Mesenchymal stem cell (in vitro differentiated cells and primary cell): ENCODE data around the gene NXPH3.
A peak's percentile ranks its signal among the peaks of the same experiment; 100 is the strongest.

ENCODE experiments used
- DNase-seq: peaks from one replicate; pipeline ENCODE4 v3.0.0-alpha.2; 2013
- H2AFZ ChIP-seq: one replicate; pipeline ENCODE4 v1.6.1; 2013; ENCODE audit warnings: low read depth, mild to moderate bottlenecking, control low read depth, inconsistent platforms, low read length, moderate library complexity
- H2AK5ac ChIP-seq: 2 replicates; pipeline ENCODE4 v1.6.1; 2013; ENCODE audit warnings: low read length, moderate library complexity, mild to moderate bottlenecking, inconsistent platforms; ENCODE audit not compliant: severe bottlenecking
- H2BK120ac ChIP-seq: one replicate; pipeline ENCODE4 v1.6.1; 2013; ENCODE audit warnings: low read depth, mild to moderate bottlenecking, inconsistent platforms, low read length, moderate library complexity
- H2BK12ac ChIP-seq, 2 experiments: one replicate each; pipeline ENCODE4 v1.6.1; 2013; ENCODE audit warnings: inconsistent platforms in 2 of 2, low read length in 2 of 2, mild to moderate bottlenecking in 2 of 2, moderate library complexity in 2 of 2, control low read depth in 1 of 2
- H2BK15ac ChIP-seq: one replicate; pipeline ENCODE4 v1.6.1; 2013; ENCODE audit warnings: mild to moderate bottlenecking, low read depth, inconsistent platforms; ENCODE audit not compliant: poor library complexity, severe bottlenecking
- H2BK5ac ChIP-seq: 2 replicates; pipeline ENCODE4 v1.6.1; 2013; ENCODE audit warnings: low read depth, mild to moderate bottlenecking, low read length, control low read depth, inconsistent platforms; ENCODE audit not compliant: poor library complexity, severe bottlenecking
- H3K14ac ChIP-seq, 2 experiments: one replicate each; pipeline ENCODE4 v1.6.1; 2013; ENCODE audit warnings: inconsistent platforms in 2 of 2, low read length in 2 of 2, control low read depth in 1 of 2, mild to moderate bottlenecking in 1 of 2, moderate library complexity in 1 of 2
- H3K18ac ChIP-seq, 2 experiments: one replicate each; pipeline ENCODE4 v1.6.1; 2013; ENCODE audit warnings: inconsistent platforms in 2 of 2, low read length in 2 of 2, control low read depth in 1 of 2, low read depth in 1 of 2, mild to moderate bottlenecking in 1 of 2
- H3K23ac ChIP-seq, 2 experiments: one replicate each; pipeline ENCODE4 v1.6.1; 2013; ENCODE audit warnings: inconsistent platforms in 2 of 2, low read length in 2 of 2, mild to moderate bottlenecking in 2 of 2, moderate library complexity in 2 of 2, control low read depth in 1 of 2
- H3K27ac ChIP-seq: 2 replicates; pipeline ENCODE4 v1.5.1; 2013; ENCODE audit warnings: mild to moderate bottlenecking, moderate library complexity, low read length, control low read depth, inconsistent platforms; ENCODE audit not compliant: poor library complexity, severe bottlenecking
- H3K27me3 ChIP-seq, 2 experiments: 2 replicates each; pipeline versions ENCODE4 v1.6.1 to v1.7.0; 2013; ENCODE audit warnings: low read length in 2 of 2, mild to moderate bottlenecking in 2 of 2, moderate library complexity in 2 of 2, control low read depth in 1 of 2, inconsistent platforms in 1 of 2; ENCODE audit not compliant: control insufficient read depth in 1 of 2, insufficient read depth in 1 of 2
- H3K36me3 ChIP-seq, 2 experiments: 2 replicates each; pipeline versions ENCODE4 v1.6.1 to v1.7.0; 2013; ENCODE audit warnings: low read length in 2 of 2, control low read depth in 1 of 2, inconsistent platforms in 1 of 2, low read depth in 1 of 2, mild to moderate bottlenecking in 1 of 2; ENCODE audit not compliant: insufficient read depth in 2 of 2, control insufficient read depth in 1 of 2
- H3K4ac ChIP-seq, 2 experiments: one replicate each; pipeline ENCODE4 v1.6.1; 2013; ENCODE audit warnings: inconsistent platforms in 2 of 2, low read length in 2 of 2, mild to moderate bottlenecking in 2 of 2, moderate library complexity in 2 of 2, control low read depth in 1 of 2, low read depth in 1 of 2
- H3K4me1 ChIP-seq: 2 replicates; pipeline ENCODE4 v1.6.1; 2013; ENCODE audit warnings: low read depth, low read length, control low read depth; ENCODE audit not compliant: control insufficient read depth, insufficient read depth
- H3K4me2 ChIP-seq: 2 replicates; pipeline ENCODE4 v1.6.1; 2013; ENCODE audit warnings: low read length, mild to moderate bottlenecking, inconsistent platforms; ENCODE audit not compliant: poor library complexity, severe bottlenecking
- H3K4me3 ChIP-seq, 2 experiments: 2 replicates each; pipeline versions ENCODE4 v1.5.1 to v1.7.0; 2013; ENCODE audit warnings: low read length in 2 of 2, mild to moderate bottlenecking in 2 of 2, control low read depth in 1 of 2, low read depth in 1 of 2; ENCODE audit not compliant: insufficient read depth in 1 of 2
- H3K79me1 ChIP-seq: replicated peaks from 2 replicates; pipeline ENCODE4 v1.6.1; 2013; ENCODE audit warnings: mild to moderate bottlenecking, control low read depth, low read length, inconsistent platforms; ENCODE audit not compliant: poor library complexity, severe bottlenecking
- H3K9ac ChIP-seq: 2 replicates; pipeline ENCODE4 v1.7.0; 2013; ENCODE audit warnings: mild to moderate bottlenecking, low read length, moderate library complexity
- H3K9me3 ChIP-seq: 2 replicates; pipeline ENCODE4 v1.7.0; 2013; ENCODE audit warnings: mild to moderate bottlenecking, low read length; ENCODE audit not compliant: control insufficient read depth
- H4K8ac ChIP-seq: one replicate; pipeline ENCODE4 v1.6.1; 2013; ENCODE audit warnings: inconsistent platforms, mild to moderate bottlenecking, low read length, moderate library complexity
- H4K91ac ChIP-seq: one replicate; pipeline ENCODE4 v1.6.1; 2013; ENCODE audit warnings: mild to moderate bottlenecking, low read length, inconsistent platforms
- WGBS: methylation state at CpG from one replicate; pipeline ENCODE4 v1.1.7; 2013; ENCODE audit warnings: mixed read lengths; 5-methylcytosine and 5-hydroxymethylcytosine counted together

The NXPH3 gene

GRCh38 chr17:49621946-49622529, 46.4 kb downstream of the NXPH3 start:
- no peak overlapping the region for H2AFZ ChIP-seq
- no peaks in the 10 kb centered on the region for H3K9me3 ChIP-seq
- no peak overlapping the region for H3K27ac ChIP-seq
- H3K4me1 ChIP-seq: no peaks in the 10 kb centered on the region
- H4K8ac ChIP-seq: no peak overlapping the region
- H3K4me2 ChIP-seq: no peak overlapping the region
- no CpG with 5 or more reads among the region's 2 CpGs for WGBS
- no peak overlapping the region for H3K4ac ChIP-seq
- no peak overlapping the region for H3K14ac ChIP-seq
- H3K18ac ChIP-seq: no peak overlapping the region
- H3K23ac ChIP-seq: no peak overlapping the region
- no peak overlapping the region for H2AK5ac ChIP-seq
- no peak overlapping the region for H3K9ac ChIP-seq
- no peak overlapping the region for H4K91ac ChIP-seq
- no peak overlapping the region for H2BK15ac ChIP-seq
- H2BK120ac ChIP-seq: no peak overlapping the region
- H3K4me3 ChIP-seq: no peak overlapping the region
- peaks cover 26% of the 10 kb centered on the region for H3K79me1 ChIP-seq
- H3K36me3 ChIP-seq: peaks cover 22 to 46% of the 10 kb centered on the region in 2 experiments
- no peak overlapping the region for H2BK5ac ChIP-seq
- DNase-seq: no peak
- no peak overlapping the region for H2BK12ac ChIP-seq
- H3K27me3 ChIP-seq: no peaks in the 10 kb centered on the region

GRCh38 chr17:49624896-49625295, 49.2 kb downstream of the NXPH3 start:
- Histone ChIP-seq H2BK120ac (no peak overlapping the region), H3K4ac (no peak overlapping the region), H3K4me1 (peaks cover 1% of the 10 kb centered on the region), H4K8ac (no peak overlapping the region), H2BK12ac (no peak overlapping the region), H3K4me3 (no peak overlapping the region), H2BK5ac (no peak overlapping the region), H3K27ac (no peak overlapping the region), H2AK5ac (no peak overlapping the region), H3K27me3 (no peaks in the 10 kb centered on the region), H2BK15ac (no peak overlapping the region), H3K14ac (no peak overlapping the region), H3K9ac (no peak overlapping the region), H3K23ac (no peak overlapping the region), H2AFZ (no peak overlapping the region), H3K9me3 (no peaks in the 10 kb centered on the region), H3K4me2 (no peak overlapping the region), H3K36me3 (peaks cover 13 to 26% of the 10 kb centered on the region in 2 experiments), H4K91ac (no peak overlapping the region), H3K79me1 (peaks cover 24% of the 10 kb centered on the region), H3K18ac (no peak overlapping the region)
- 100% methylated on average over 1 of the region's 3 CpGs for WGBS
- no peak for DNase-seq

GRCh38 chr17:49629447-49629846, 53.8 kb downstream of the NXPH3 start:
- H3K9ac ChIP-seq: peak overlapping the region; percentile 10
- no peaks in the 10 kb centered on the region for H3K27me3 ChIP-seq
- no peak overlapping the region for H3K4me3 ChIP-seq
- no peak overlapping the region for H4K91ac ChIP-seq
- H2AK5ac ChIP-seq: no peak overlapping the region
- H2AFZ ChIP-seq: no peak overlapping the region
- no peaks in the 10 kb centered on the region for H3K9me3 ChIP-seq
- no peak overlapping the region for H2BK15ac ChIP-seq
- H3K36me3 ChIP-seq: peaks cover 0 to 2% of the 10 kb centered on the region in 2 experiments
- peaks cover 1% of the 10 kb centered on the region for H3K4me1 ChIP-seq
- H3K23ac ChIP-seq: no peak overlapping the region
- H3K18ac ChIP-seq: no peak overlapping the region
- no peak overlapping the region for H2BK12ac ChIP-seq
- H3K27ac ChIP-seq: no peak overlapping the region
- no peak overlapping the region for H3K4ac ChIP-seq
- peaks cover 13% of the 10 kb centered on the region for H3K79me1 ChIP-seq
- H4K8ac ChIP-seq: no peak overlapping the region
- no peak overlapping the region for H3K14ac ChIP-seq
- H2BK5ac ChIP-seq: no peak overlapping the region
- H3K4me2 ChIP-seq: no peak overlapping the region
- no peak overlapping the region for H2BK120ac ChIP-seq
- DNase-seq: no peak

- H3K4me1 ChIP-seq: peaks cover 1% of the 10 kb centered on the region
- no peak overlapping the region for H3K4me2 ChIP-seq
- no peak overlapping the region for H2AFZ ChIP-seq
- DNase-seq: no peak
- no peak overlapping the region for H4K8ac ChIP-seq
- no peak overlapping the region for H4K91ac ChIP-seq
- 96% methylated on average over 3 of the region's 6 CpGs for WGBS
- H3K14ac ChIP-seq: no peak overlapping the region
- no peak overlapping the region for H2BK5ac ChIP-seq
- H2AK5ac ChIP-seq: no peak overlapping the region
- no peak overlapping the region for H3K18ac ChIP-seq
- peak overlapping the region; percentile 10 for H3K9ac ChIP-seq
- peaks cover 12% of the 10 kb centered on the region for H3K79me1 ChIP-seq
- no peak overlapping the region for H3K23ac ChIP-seq
- no peak overlapping the region for H3K4me3 ChIP-seq
- H3K27me3 ChIP-seq: no peaks in the 10 kb centered on the region
- H2BK12ac ChIP-seq: no peak overlapping the region
- no peaks in the 10 kb centered on the region for H3K9me3 ChIP-seq
- no peak overlapping the region for H2BK15ac ChIP-seq
- H2BK120ac ChIP-seq: no peak overlapping the region
- peaks cover 0 to 2% of the 10 kb centered on the region in 2 experiments for H3K36me3 ChIP-seq
- H3K27ac ChIP-seq: no peak overlapping the region
- no peak overlapping the region for H3K4ac ChIP-seq
These were observed 54.6 kb downstream of the NXPH3 start for GRCh38 chr17:49630113-49630900.
